Astrocyte (in vitro differentiated cells and primary cell): ENCODE data around the gene RUNX3. TPM values are rescaled to one million over a fixed set of nuclear protein-coding genes. Genes with fewer than 3 reads are reported as not detected.

Experiments
- DNase-seq: peaks from one replicate; pipeline ENCODE4 v3.0.0-alpha.2; 2010; ENCODE audit warnings: low read depth
- FAIRE-seq: peaks from 2 replicates; lab custom pipeline; 2011; peaks lifted over from hg19 to GRCh38; lab: Jason Lieb, UNC
- H2AFZ ChIP-seq: 2 replicates; pipeline ENCODE4 v1.6.0; 2012; ENCODE audit warnings: low read depth, low read length, inconsistent platforms
- H3K27ac ChIP-seq: 2 replicates; pipeline ENCODE4 v1.5.1; 2011; ENCODE audit warnings: low read depth, low read length, inconsistent platforms
- H3K27me3 ChIP-seq: 2 replicates; pipeline ENCODE4 v1.6.0; 2011; ENCODE audit warnings: low read length, inconsistent platforms; ENCODE audit not compliant: insufficient read depth
- H3K36me3 ChIP-seq: 2 replicates; pipeline ENCODE4 v1.5.1; 2011; ENCODE audit warnings: low read length, inconsistent platforms; ENCODE audit not compliant: insufficient read depth
- H3K4me1 ChIP-seq: 2 replicates; pipeline ENCODE4 v1.5.1; 2011; ENCODE audit warnings: low read length, inconsistent platforms; ENCODE audit not compliant: insufficient read depth
- H3K4me2 ChIP-seq: 2 replicates; pipeline ENCODE4 v1.6.0; 2012; ENCODE audit warnings: low read length, inconsistent platforms
- H3K4me3 ChIP-seq: 2 replicates; pipeline ENCODE4 v1.5.1; 2011; ENCODE audit warnings: low read depth, mild to moderate bottlenecking, low read length, inconsistent platforms; ENCODE audit not compliant: insufficient read depth
- H3K79me2 ChIP-seq: 2 replicates; pipeline ENCODE4 v1.6.0; 2012; ENCODE audit warnings: mild to moderate bottlenecking, low read length, inconsistent platforms; ENCODE audit not compliant: insufficient read depth
- H3K9ac ChIP-seq: 2 replicates; pipeline ENCODE4 v1.6.0; 2012; ENCODE audit warnings: mild to moderate bottlenecking, low read length, inconsistent platforms
- H3K9me3 ChIP-seq: 2 replicates; pipeline ENCODE4 v1.5.1; 2012; ENCODE audit warnings: low read depth, mild to moderate bottlenecking, low read length, inconsistent platforms; ENCODE audit not compliant: insufficient read depth
- H4K20me1 ChIP-seq: 2 replicates; pipeline ENCODE4 v1.6.0; 2012; ENCODE audit warnings: low read length, inconsistent platforms; ENCODE audit not compliant: insufficient read depth
- H3K27ac Mint-ChIP-seq: one replicate; pipeline ENCODE4 v1.8.0; 2021; ENCODE audit warnings: mild to moderate bottlenecking, mixed read lengths; ENCODE audit not compliant: unreplicated experiment
- H3K27me3 Mint-ChIP-seq: one replicate; pipeline ENCODE4 v1.8.0; 2021; ENCODE audit warnings: low read depth, mixed read lengths; ENCODE audit not compliant: unreplicated experiment
- H3K36me3 Mint-ChIP-seq: one replicate; pipeline ENCODE4 v1.8.0; 2021; ENCODE audit warnings: low read depth, mixed read lengths; ENCODE audit not compliant: unreplicated experiment
- H3K4me1 Mint-ChIP-seq: one replicate; pipeline ENCODE4 v1.8.0; 2021; ENCODE audit warnings: low read depth, mixed read lengths; ENCODE audit not compliant: unreplicated experiment
- H3K4me3 Mint-ChIP-seq: one replicate; pipeline ENCODE4 v1.8.0; 2021; ENCODE audit warnings: mild to moderate bottlenecking, moderate library complexity, mixed read lengths; ENCODE audit not compliant: unreplicated experiment
- H3K9me3 Mint-ChIP-seq: one replicate; pipeline ENCODE4 v1.8.0; 2021; ENCODE audit warnings: mild to moderate bottlenecking, mixed read lengths; ENCODE audit not compliant: unreplicated experiment
- CTCF ChIP-seq: IDR thresholded peaks from 2 replicates; pipeline ENCODE4 v1.5.1; 2011; ENCODE audit warnings: low read depth, mild to moderate bottlenecking, inconsistent platforms, low read length, moderate library complexity; ENCODE audit not compliant: insufficient read depth
- EZH2 ChIP-seq: IDR thresholded peaks from 2 replicates; pipeline ENCODE4 v1.6.1; 2012; ENCODE audit warnings: mild to moderate bottlenecking, low read length, inconsistent platforms; ENCODE audit not compliant: insufficient read depth
- total RNA-seq: library from RNA; stranded (reverse); gene quantifications from 2 replicates; pipeline ENCODE4 v1.2.1, GENCODE V29; 2021

The RUNX3 gene
- total RNA-seq, 1 donor from 2014 or later = 2.5 TPM

GRCh38 chr1:24912376-24913273 is 17.5 kb downstream of the RUNX3 start:
- TF ChIP-seq CTCF = no peak
- no peak for TF ChIP-seq EZH2
- Histone ChIP-seq H3K4me2 (no peak overlapping the region), H3K9ac (no peak overlapping the region), H4K20me1 (no peaks in the 10 kb centered on the region), H3K36me3 (no peaks in the 10 kb centered on the region), H3K4me3 (no peak overlapping the region), H3K9me3 (no peaks in the 10 kb centered on the region), H2AFZ (no peak overlapping the region), H3K4me1 (peaks cover 19% of the 10 kb centered on the region), H3K79me2 (no peaks in the 10 kb centered on the region), H3K27me3 (peaks cover 2% of the 10 kb centered on the region), H3K27ac (no peak overlapping the region)
- Mint-ChIP-seq H3K27ac (no peak overlapping the region), H3K4me1 (no peaks in the 10 kb centered on the region), H3K27me3 (peaks cover 16% of the 10 kb centered on the region), H3K36me3 (peaks cover 3% of the 10 kb centered on the region), H3K9me3 (peaks cover 6% of the 10 kb centered on the region), H3K4me3 (no peak overlapping the region)
- FAIRE-seq (no peak), DNase-seq (no peak)

DNA sequence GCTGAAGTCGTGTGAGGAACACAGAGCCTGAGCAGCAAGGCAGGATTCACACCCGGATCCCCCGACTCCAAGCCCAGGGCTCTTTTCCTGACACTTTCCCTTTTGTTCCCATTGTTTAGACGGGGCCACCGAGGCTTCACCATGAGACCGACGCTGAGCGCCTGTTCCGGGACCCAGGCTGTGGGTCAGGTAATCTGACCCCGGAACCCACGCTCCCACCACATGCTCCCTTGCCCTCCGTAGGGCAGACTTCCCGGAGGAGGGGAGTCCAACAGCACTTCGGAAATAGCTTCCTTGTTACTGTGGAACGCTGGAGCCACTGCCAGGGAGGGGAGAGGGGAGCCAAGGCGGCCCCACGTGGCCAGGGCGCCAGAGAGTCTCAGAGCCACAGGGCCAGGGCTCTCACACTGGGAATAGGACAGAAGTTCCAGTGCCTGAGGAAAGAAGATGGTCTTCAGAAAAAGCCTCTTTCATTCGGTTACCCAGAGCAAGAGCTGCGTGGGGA is 18.4 kb downstream of the RUNX3 start:
- Mint-ChIP-seq H3K9me3 (peaks cover 6% of the 10 kb centered on the region), H3K4me1 (no peaks in the 10 kb centered on the region), H3K27ac (no peak overlapping the region), H3K4me3 (no peak overlapping the region), H3K36me3 (peaks cover 3% of the 10 kb centered on the region), H3K27me3 (peaks cover 16% of the 10 kb centered on the region)
- TF ChIP-seq CTCF (no peak), EZH2 (no peak)
- Histone ChIP-seq H3K27ac (no peak overlapping the region), H3K4me1 (peaks cover 19% of the 10 kb centered on the region), H3K9me3 (no peaks in the 10 kb centered on the region), H4K20me1 (no peaks in the 10 kb centered on the region), H3K9ac (no peak overlapping the region), H2AFZ (no peak overlapping the region), H3K4me3 (no peak overlapping the region), H3K36me3 (no peaks in the 10 kb centered on the region), H3K79me2 (no peaks in the 10 kb centered on the region), H3K27me3 (peaks cover 2% of the 10 kb centered on the region), H3K4me2 (no peak overlapping the region)
- DNase-seq = no peak
- no peak for FAIRE-seq
